ENCODE results near the gene VWA8.

- TF ChIP-seq, protein P1, sequence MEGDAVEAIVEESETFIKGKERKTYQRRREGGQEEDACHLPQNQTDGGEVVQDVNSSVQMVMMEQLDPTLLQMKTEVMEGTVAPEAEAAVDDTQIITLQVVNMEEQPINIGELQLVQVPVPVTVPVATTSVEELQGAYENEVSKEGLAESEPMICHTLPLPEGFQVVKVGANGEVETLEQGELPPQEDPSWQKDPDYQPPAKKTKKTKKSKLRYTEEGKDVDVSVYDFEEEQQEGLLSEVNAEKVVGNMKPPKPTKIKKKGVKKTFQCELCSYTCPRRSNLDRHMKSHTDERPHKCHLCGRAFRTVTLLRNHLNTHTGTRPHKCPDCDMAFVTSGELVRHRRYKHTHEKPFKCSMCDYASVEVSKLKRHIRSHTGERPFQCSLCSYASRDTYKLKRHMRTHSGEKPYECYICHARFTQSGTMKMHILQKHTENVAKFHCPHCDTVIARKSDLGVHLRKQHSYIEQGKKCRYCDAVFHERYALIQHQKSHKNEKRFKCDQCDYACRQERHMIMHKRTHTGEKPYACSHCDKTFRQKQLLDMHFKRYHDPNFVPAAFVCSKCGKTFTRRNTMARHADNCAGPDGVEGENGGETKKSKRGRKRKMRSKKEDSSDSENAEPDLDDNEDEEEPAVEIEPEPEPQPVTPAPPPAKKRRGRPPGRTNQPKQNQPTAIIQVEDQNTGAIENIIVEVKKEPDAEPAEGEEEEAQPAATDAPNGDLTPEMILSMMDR (IDR thresholded peaks at IDR 0.05; ENCODE audit: low read depth, low read length): no peak
- TF ChIP-seq EZH2phosphoT487 (IDR thresholded peaks at IDR 0.05; ENCODE audit: low read depth): no peak
Measured at GRCh38 chr13:41595298-41595697, 365.6 kb downstream of the VWA8 start.

Measured in OCI-LY3 (cell line).